GM12878 (cell line): ENCODE measurements around the gene TSPO2. TPM values are rescaled to one million over a fixed set of nuclear protein-coding genes. Genes with fewer than 3 reads are reported as not detected.

Source experiments
- ATAC-seq: fragments of 200-7000 bp; cut with Tn5 transposase; 3 replicates; pipeline ENCODE4 v1.9.1; 2020; ENCODE audit warnings: mild to moderate bottlenecking, moderate library complexity
- BruUV-seq: library from RNA; stranded (reverse); fragments of 400-500 nt; replicated peaks from 2 replicates; lab custom pipeline; 2021; lab: Mats Ljungman, UMichigan
- CTCF ChIA-PET: fragments of 300-600 bp; sonication (Branson Sonifier 250); formaldehyde crosslinking; extraction: SDS; loops from one replicate; lab custom pipeline; 2021; ENCODE audit warnings: inconsistent platforms; lab: Yijun Ruan, JAX
- POLR2A ChIA-PET: fragments of 350-600 bp; formaldehyde crosslinking; extraction: SDS; loops from one replicate; lab custom pipeline; 2021; ENCODE audit warnings: inconsistent platforms; lab: Charles Lee
- RAD21 ChIA-PET: fragments of 300-600 bp; sonication (Branson Sonifier 250); formaldehyde crosslinking; loops from one replicate; lab custom pipeline; 2023; ENCODE audit warnings: antibody characterized with exemption; ENCODE audit not compliant: unreplicated experiment; lab: Charles Lee
- SMC1A ChIA-PET: fragments of 300-600 bp; sonication (Branson Sonifier 250); formaldehyde crosslinking; loops from one replicate; lab custom pipeline; 2023; ENCODE audit not compliant: unreplicated experiment, uncharacterized antibody; lab: Charles Lee
- DNase-seq: peaks from one replicate; pipeline ENCODE4 v3.0.0-alpha.2; 2011; ENCODE audit warnings: low read depth, low spot score
- FAIRE-seq: peaks from 3 replicates; lab custom pipeline; 2011; peaks lifted over from hg19 to GRCh38; lab: Jason Lieb, UNC
- H2AFZ ChIP-seq: 2 replicates; pipeline ENCODE4 v1.6.0; 2011; ENCODE audit warnings: low read depth, low read length, control low read depth; ENCODE audit not compliant: control insufficient read depth
- H3K27ac ChIP-seq: 2 replicates; pipeline ENCODE4 v1.5.1; 2011; ENCODE audit warnings: control low read depth; ENCODE audit not compliant: control insufficient read depth, insufficient read depth
- H3K27me3 ChIP-seq, 2 experiments: replicated peaks in 1 of 2; 2 replicates each; pipeline versions ENCODE4 v1.6.0 to v1.6.1; 2011; ENCODE audit warnings: low read length in 1 of 2; ENCODE audit not compliant: control insufficient read depth in 2 of 2, insufficient read depth in 2 of 2
- H3K36me3 ChIP-seq, 2 experiments: 2 replicates each; pipeline ENCODE4 v1.5.1; 2011; ENCODE audit warnings: low read length in 1 of 2; ENCODE audit not compliant: control insufficient read depth in 2 of 2, insufficient read depth in 2 of 2
- H3K4me1 ChIP-seq: 2 replicates; pipeline ENCODE4 v1.6.1; 2011; ENCODE audit warnings: mild to moderate bottlenecking, low read length, moderate library complexity, mixed read lengths; ENCODE audit not compliant: control insufficient read depth, insufficient read depth
- H3K4me2 ChIP-seq: 2 replicates; pipeline ENCODE4 v1.6.0; 2011; ENCODE audit warnings: control low read depth; ENCODE audit not compliant: control insufficient read depth, insufficient read depth
- H3K4me3 ChIP-seq: fragments of 200-600 bp; sonication (generic); 2 replicates; pipeline ENCODE4 v1.5.1; 2016
- H3K79me2 ChIP-seq: 2 replicates; pipeline ENCODE4 v1.6.0; 2011; ENCODE audit warnings: low read length; ENCODE audit not compliant: control insufficient read depth, insufficient read depth
- H3K9ac ChIP-seq: 2 replicates; pipeline ENCODE4 v1.8.0; 2011; ENCODE audit warnings: low read length, control low read depth, mixed read lengths; ENCODE audit not compliant: control insufficient read depth, insufficient read depth
- H3K9me3 ChIP-seq: replicated peaks from 3 replicates; pipeline ENCODE4 v1.5.1; 2011; ENCODE audit warnings: mild to moderate bottlenecking, low read length; ENCODE audit not compliant: control insufficient read depth, insufficient read depth
- H4K20me1 ChIP-seq: 2 replicates; pipeline ENCODE4 v1.6.0; 2011; ENCODE audit not compliant: control insufficient read depth, insufficient read depth
- EP300 ChIP-seq, 2 experiments: fragments of 150-350 bp in 1 of 2; IDR thresholded peaks; 2 replicates each; pipeline ENCODE4 v1.6.1; 2011 to 2012; ENCODE audit warnings: low read depth in 2 of 2, low read length in 2 of 2, borderline replicate concordance in 1 of 2, improper control_type of control experiment in 1 of 2, inconsistent platforms in 1 of 2; ENCODE audit not compliant: control insufficient read depth in 1 of 2
- NBN ChIP-seq: fragments of 450-650 bp; IDR thresholded peaks from 2 replicates; pipeline ENCODE4 v1.6.1; 2016
- SIN3A ChIP-seq: IDR thresholded peaks from 2 replicates; pipeline ENCODE4 v1.6.1; 2012; ENCODE audit warnings: low read depth, low read length, improper control_type of control experiment
- TCF12 ChIP-seq: IDR thresholded peaks from 2 replicates; pipeline ENCODE4 v1.6.1; 2011; ENCODE audit warnings: low read depth, mild to moderate bottlenecking, low read length
- ZZZ3 ChIP-seq: IDR thresholded peaks from 2 replicates; pipeline ENCODE4 v1.6.1; 2011; ENCODE audit warnings: low read depth; ENCODE audit not compliant: control insufficient read depth, insufficient read length
- WGBS: methylation state at CpG from one replicate; pipeline ENCODE4 v1.1.6; 2016; ENCODE audit warnings: low lambda C conversion rate; ENCODE audit not compliant: insufficient replicate concordance, insufficient coverage; ENCODE audit errors: missing lambda C conversion rate; 5-methylcytosine and 5-hydroxymethylcytosine counted together
- in situ Hi-C: fragments of 300-500 bp; cut with MboI; formaldehyde crosslinking; loops from 9 replicates; pipeline ENCODE4 v1.14.3; 2018; ENCODE audit warnings: mixed read lengths
- intact Hi-C: fragments of 100-400 bp; cut with micrococcal nuclease; formaldehyde crosslinking; loops from one replicate; pipeline ENCODE4 v1.14.2; 2022; ENCODE audit not compliant: unreplicated experiment
- polyA plus RNA-seq, 11 experiments: library from polyadenylated mRNA; depleted of rRNA in 4 of 11; unstranded in 6 of 11; stranded (reverse) in 5 of 11; fragments of >200 nt; fragmentation: Nextera tagmentation in 4 of 11; fragmentation: Illumina TruSeq in 1 of 11; extraction: Ambion mirVana in 4 of 11; extraction: Trizol in 1 of 11; gene quantifications; 1 replicate in 1 of 11; 2 replicates in 10 of 11; pipeline versions ENCODE4 v1.2.1 to v1.2.3, GENCODE V29; 2011 to 2016; ENCODE audit warnings: inconsistent platforms in 2 of 11, missing spikeins in 2 of 11, low read depth in 1 of 11
- total RNA-seq, 4 experiments: library from RNA; depleted of rRNA in 3 of 4; stranded (reverse); fragments of >200 nt in 3 of 4; fragmentation: Illumina TruSeq in 1 of 4; extraction: Trizol in 1 of 4; gene quantifications; 2 replicates each; pipeline versions ENCODE4 v1.2.1 to v1.2.3, GENCODE V29; 2013 to 2021
- TF ChIP-seq, protein P1 (sequence below): fragments of 450-650 bp; IDR thresholded peaks from 2 replicates; pipeline ENCODE4 v1.6.1; 2017; ENCODE audit warnings: low read depth, mild to moderate bottlenecking, moderate library complexity
- TF ChIP-seq, protein P2 (sequence below): fragments of 450-650 bp; IDR thresholded peaks from 2 replicates; pipeline ENCODE4 v1.6.1; 2017; ENCODE audit warnings: mild to moderate bottlenecking, moderate library complexity
- TF ChIP-seq, protein P3 (sequence below): IDR thresholded peaks from 2 replicates; pipeline ENCODE4 v1.6.1; 2011; ENCODE audit warnings: borderline replicate concordance, low read depth, mild to moderate bottlenecking, moderate library complexity, mixed read lengths, low read length; ENCODE audit not compliant: insufficient read depth; ENCODE audit errors: extremely low read length
- TF ChIP-seq, protein P4 (sequence below): fragments of 450-650 bp; IDR thresholded peaks from 2 replicates; pipeline ENCODE4 v1.6.1; 2016; ENCODE audit warnings: mild to moderate bottlenecking, moderate library complexity, borderline replicate concordance

Gene TSPO2
- total and polyA plus RNA-seq, 10 of the 15 experiments (the other 5 are each of a cell fraction or from before 2014, with no cell fraction given) = not detected

DNA sequence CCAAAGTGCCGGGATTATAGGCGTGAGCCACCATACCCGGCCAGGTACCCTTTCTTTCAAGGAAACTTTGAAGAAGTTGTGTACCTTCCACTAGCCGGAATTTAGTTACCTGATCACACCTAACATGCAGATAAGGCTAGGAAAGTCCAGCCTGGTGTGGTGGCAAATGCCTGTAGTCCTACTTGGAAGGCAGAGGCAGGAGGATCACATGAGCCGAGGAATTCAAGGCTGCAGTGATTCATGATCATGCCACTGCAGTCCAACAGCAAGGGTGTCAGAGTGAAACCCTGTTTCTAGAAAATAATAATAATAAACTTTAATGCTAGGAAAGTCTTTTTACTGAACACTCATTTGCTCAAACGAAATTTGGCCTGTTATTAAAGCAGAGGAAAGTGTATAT, 51.5 kb downstream of the TSPO2 start:
- no peak for ATAC-seq
- Histone ChIP-seq H3K27ac (no peak overlapping the region), H3K4me3 (no peak overlapping the region), H3K4me1 (no peaks in the 10 kb centered on the region), H3K4me2 (no peak overlapping the region), H3K36me3 (peaks cover 15 to 57% of the 10 kb centered on the region in 2 experiments), H3K9ac (no peak overlapping the region), H4K20me1 (no peaks in the 10 kb centered on the region), H2AFZ (no peak overlapping the region), H3K79me2 (no peaks in the 10 kb centered on the region), H3K9me3 (no peaks in the 10 kb centered on the region), H3K27me3 (no peaks in the 10 kb centered on the region)
- ChIA-PET SMC1A (interaction anchor here (2.1 kb wide), 1 partner anchor 226 kb away, joined by 12 read pairs; no protein-coding TSS in a partner anchor), CTCF (interaction anchor here (0.6 to 3.2 kb wide), 5 partner anchors 83 to 240 kb away, joined by 3 to 49 read pairs (median 4); no protein-coding TSS in a partner anchor), POLR2A (interaction anchor here (0.6 kb wide), 1 partner anchor 232 kb away, joined by 4 read pairs; no protein-coding TSS in a partner anchor), RAD21 (no interaction called here)
- WGBS = 82% methylated on average over 6 of the region's 6 CpGs
- intact Hi-C loops (loop anchor here (2.0 kb wide), 1 partner anchor 225 kb away; no protein-coding TSS in a partner anchor), in situ Hi-C loops (no loop called here)
- DNase-seq = no peak
- no TSS peak for BruUV-seq
- FAIRE-seq = no peak
- TF ChIP-seq EP300 (IDR thresholded peaks at IDR 0.05; ENCODE audit: borderline replicate concordance in 1 of 2, control insufficient read depth in 1 of 2, low read depth in 2 of 2, low read length in 2 of 2) (no peak), SIN3A (no peak), NBN (no peak), ZZZ3 (no peak), TCF12 (no peak)
- TF ChIP-seq, protein P1, sequence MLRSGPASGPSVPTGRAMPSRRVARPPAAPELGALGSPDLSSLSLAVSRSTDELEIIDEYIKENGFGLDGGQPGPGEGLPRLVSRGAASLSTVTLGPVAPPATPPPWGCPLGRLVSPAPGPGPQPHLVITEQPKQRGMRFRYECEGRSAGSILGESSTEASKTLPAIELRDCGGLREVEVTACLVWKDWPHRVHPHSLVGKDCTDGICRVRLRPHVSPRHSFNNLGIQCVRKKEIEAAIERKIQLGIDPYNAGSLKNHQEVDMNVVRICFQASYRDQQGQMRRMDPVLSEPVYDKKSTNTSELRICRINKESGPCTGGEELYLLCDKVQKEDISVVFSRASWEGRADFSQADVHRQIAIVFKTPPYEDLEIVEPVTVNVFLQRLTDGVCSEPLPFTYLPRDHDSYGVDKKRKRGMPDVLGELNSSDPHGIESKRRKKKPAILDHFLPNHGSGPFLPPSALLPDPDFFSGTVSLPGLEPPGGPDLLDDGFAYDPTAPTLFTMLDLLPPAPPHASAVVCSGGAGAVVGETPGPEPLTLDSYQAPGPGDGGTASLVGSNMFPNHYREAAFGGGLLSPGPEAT = no peak
- TF ChIP-seq, protein P2, sequence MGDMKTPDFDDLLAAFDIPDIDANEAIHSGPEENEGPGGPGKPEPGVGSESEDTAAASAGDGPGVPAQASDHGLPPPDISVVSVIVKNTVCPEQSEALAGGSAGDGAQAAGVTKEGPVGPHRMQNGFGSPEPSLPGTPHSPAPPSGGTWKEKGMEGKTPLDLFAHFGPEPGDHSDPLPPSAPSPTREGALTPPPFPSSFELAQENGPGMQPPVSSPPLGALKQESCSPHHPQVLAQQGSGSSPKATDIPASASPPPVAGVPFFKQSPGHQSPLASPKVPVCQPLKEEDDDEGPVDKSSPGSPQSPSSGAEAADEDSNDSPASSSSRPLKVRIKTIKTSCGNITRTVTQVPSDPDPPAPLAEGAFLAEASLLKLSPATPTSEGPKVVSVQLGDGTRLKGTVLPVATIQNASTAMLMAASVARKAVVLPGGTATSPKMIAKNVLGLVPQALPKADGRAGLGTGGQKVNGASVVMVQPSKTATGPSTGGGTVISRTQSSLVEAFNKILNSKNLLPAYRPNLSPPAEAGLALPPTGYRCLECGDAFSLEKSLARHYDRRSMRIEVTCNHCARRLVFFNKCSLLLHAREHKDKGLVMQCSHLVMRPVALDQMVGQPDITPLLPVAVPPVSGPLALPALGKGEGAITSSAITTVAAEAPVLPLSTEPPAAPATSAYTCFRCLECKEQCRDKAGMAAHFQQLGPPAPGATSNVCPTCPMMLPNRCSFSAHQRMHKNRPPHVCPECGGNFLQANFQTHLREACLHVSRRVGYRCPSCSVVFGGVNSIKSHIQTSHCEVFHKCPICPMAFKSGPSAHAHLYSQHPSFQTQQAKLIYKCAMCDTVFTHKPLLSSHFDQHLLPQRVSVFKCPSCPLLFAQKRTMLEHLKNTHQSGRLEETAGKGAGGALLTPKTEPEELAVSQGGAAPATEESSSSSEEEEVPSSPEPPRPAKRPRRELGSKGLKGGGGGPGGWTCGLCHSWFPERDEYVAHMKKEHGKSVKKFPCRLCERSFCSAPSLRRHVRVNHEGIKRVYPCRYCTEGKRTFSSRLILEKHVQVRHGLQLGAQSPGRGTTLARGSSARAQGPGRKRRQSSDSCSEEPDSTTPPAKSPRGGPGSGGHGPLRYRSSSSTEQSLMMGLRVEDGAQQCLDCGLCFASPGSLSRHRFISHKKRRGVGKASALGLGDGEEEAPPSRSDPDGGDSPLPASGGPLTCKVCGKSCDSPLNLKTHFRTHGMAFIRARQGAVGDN = no peak
- TF ChIP-seq, protein P3, sequence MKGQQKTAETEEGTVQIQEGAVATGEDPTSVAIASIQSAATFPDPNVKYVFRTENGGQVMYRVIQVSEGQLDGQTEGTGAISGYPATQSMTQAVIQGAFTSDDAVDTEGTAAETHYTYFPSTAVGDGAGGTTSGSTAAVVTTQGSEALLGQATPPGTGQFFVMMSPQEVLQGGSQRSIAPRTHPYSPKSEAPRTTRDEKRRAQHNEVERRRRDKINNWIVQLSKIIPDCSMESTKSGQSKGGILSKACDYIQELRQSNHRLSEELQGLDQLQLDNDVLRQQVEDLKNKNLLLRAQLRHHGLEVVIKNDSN = no peak
- TF ChIP-seq, protein P4, sequence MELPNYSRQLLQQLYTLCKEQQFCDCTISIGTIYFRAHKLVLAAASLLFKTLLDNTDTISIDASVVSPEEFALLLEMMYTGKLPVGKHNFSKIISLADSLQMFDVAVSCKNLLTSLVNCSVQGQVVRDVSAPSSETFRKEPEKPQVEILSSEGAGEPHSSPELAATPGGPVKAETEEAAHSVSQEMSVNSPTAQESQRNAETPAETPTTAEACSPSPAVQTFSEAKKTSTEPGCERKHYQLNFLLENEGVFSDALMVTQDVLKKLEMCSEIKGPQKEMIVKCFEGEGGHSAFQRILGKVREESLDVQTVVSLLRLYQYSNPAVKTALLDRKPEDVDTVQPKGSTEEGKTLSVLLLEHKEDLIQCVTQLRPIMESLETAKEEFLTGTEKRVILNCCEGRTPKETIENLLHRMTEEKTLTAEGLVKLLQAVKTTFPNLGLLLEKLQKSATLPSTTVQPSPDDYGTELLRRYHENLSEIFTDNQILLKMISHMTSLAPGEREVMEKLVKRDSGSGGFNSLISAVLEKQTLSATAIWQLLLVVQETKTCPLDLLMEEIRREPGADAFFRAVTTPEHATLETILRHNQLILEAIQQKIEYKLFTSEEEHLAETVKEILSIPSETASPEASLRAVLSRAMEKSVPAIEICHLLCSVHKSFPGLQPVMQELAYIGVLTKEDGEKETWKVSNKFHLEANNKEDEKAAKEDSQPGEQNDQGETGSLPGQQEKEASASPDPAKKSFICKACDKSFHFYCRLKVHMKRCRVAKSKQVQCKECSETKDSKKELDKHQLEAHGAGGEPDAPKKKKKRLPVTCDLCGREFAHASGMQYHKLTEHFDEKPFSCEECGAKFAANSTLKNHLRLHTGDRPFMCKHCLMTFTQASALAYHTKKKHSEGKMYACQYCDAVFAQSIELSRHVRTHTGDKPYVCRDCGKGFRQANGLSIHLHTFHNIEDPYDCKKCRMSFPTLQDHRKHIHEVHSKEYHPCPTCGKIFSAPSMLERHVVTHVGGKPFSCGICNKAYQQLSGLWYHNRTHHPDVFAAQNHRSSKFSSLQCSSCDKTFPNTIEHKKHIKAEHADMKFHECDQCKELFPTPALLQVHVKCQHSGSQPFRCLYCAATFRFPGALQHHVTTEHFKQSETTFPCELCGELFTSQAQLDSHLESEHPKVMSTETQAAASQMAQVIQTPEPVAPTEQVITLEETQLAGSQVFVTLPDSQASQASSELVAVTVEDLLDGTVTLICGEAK = no peak
